ENCODE measurements around the gene PEX5. TPM values are rescaled to one million over a fixed set of nuclear protein-coding genes. Genes with fewer than 3 reads are reported as not detected.

The PEX5 gene
- total RNA-seq, 2 experiments from 2014 or later: 15.3 to 16.2 TPM

- no peak overlapping the region for H3K4me3 Mint-ChIP-seq
- peaks cover 10% of the 10 kb centered on the region for H3K4me1 Mint-ChIP-seq
- CTCF ChIA-PET: no interaction called here
- no peaks in the 10 kb centered on the region for H3K9me3 Mint-ChIP-seq (ENCODE audit: low read depth)
- no peaks in the 10 kb centered on the region for H3K27me3 Mint-ChIP-seq
- no peak for DNase-seq
- no peak overlapping the region for H3K27ac Mint-ChIP-seq
- ATAC-seq: no peak
- peaks cover 37% of the 10 kb centered on the region for H3K36me3 Mint-ChIP-seq
These were observed 36.7 kb upstream of the PEX5 start for GRCh38 chr12:7152818-7153217.

GRCh38 chr12:7154042-7154441 is 35.4 kb upstream of the PEX5 start:
- no peaks in the 10 kb centered on the region for H3K9me3 Mint-ChIP-seq (ENCODE audit: low read depth)
- no peaks in the 10 kb centered on the region for H3K4me1 Mint-ChIP-seq
- peaks cover 26% of the 10 kb centered on the region for H3K36me3 Mint-ChIP-seq
- CTCF ChIA-PET: interaction anchor here (1.2 to 1.5 kb wide), 2 partner anchors 9 to 15 kb away, joined by 5 to 7 read pairs; no protein-coding TSS in a partner anchor
- H3K27ac Mint-ChIP-seq: no peak overlapping the region
- no peak for DNase-seq
- ATAC-seq: no peak
- H3K4me3 Mint-ChIP-seq: no peak overlapping the region
- no peaks in the 10 kb centered on the region for H3K27me3 Mint-ChIP-seq

GRCh38 chr12:7154901-7155470 is 34.5 kb upstream of the PEX5 start:
- CTCF ChIA-PET: interaction anchor here (0.6 to 1.5 kb wide), 4 partner anchors 9 to 112 kb away, joined by 3 to 7 read pairs (median 5); no protein-coding TSS in a partner anchor
- H3K27ac Mint-ChIP-seq: no peak overlapping the region
- H3K4me3 Mint-ChIP-seq: no peak overlapping the region
- H3K36me3 Mint-ChIP-seq: peaks cover 19% of the 10 kb centered on the region
- DNase-seq (no peak), ATAC-seq (no peak)
- no peaks in the 10 kb centered on the region for H3K4me1 Mint-ChIP-seq
- no peaks in the 10 kb centered on the region for H3K9me3 Mint-ChIP-seq (ENCODE audit: low read depth)
- H3K27me3 Mint-ChIP-seq: no peaks in the 10 kb centered on the region

- H3K9me3 Mint-ChIP-seq (ENCODE audit: low read depth): no peaks in the 10 kb centered on the region
- H3K36me3 Mint-ChIP-seq: peaks cover 14% of the 10 kb centered on the region
- no peak for DNase-seq
- no peak for ATAC-seq
- CTCF ChIA-PET: interaction anchor here (0.6 to 1.4 kb wide), 2 partner anchors 9 to 112 kb away, joined by 3 to 5 read pairs; no protein-coding TSS in a partner anchor
- no peak overlapping the region for H3K27ac Mint-ChIP-seq
- H3K4me3 Mint-ChIP-seq: no peak overlapping the region
- H3K4me1 Mint-ChIP-seq: no peaks in the 10 kb centered on the region
- H3K27me3 Mint-ChIP-seq: no peaks in the 10 kb centered on the region
These were observed 33.9 kb upstream of the PEX5 start for GRCh38 chr12:7155471-7156034.

GRCh38 chr12:7156259-7157197 is 33.0 kb upstream of the PEX5 start:
- CTCF ChIA-PET: interaction anchor here (1.0 to 1.4 kb wide), 2 partner anchors 8 to 12 kb away, joined by 3 to 5 read pairs; no protein-coding TSS in a partner anchor
- no peaks in the 10 kb centered on the region for H3K4me1 Mint-ChIP-seq
- no peak overlapping the region for H3K27ac Mint-ChIP-seq
- H3K36me3 Mint-ChIP-seq: peaks cover 11% of the 10 kb centered on the region
- no peaks in the 10 kb centered on the region for H3K27me3 Mint-ChIP-seq
- H3K9me3 Mint-ChIP-seq (ENCODE audit: low read depth): no peaks in the 10 kb centered on the region
- DNase-seq: no peak
- ATAC-seq: no peak
- H3K4me3 Mint-ChIP-seq: no peak overlapping the region

GRCh38 chr12:7157391-7157790 is 32.1 kb upstream of the PEX5 start:
- peaks cover 5% of the 10 kb centered on the region for H3K27me3 Mint-ChIP-seq
- no peak for DNase-seq
- no peak for ATAC-seq
- peaks cover 11% of the 10 kb centered on the region for H3K36me3 Mint-ChIP-seq
- H3K4me1 Mint-ChIP-seq: no peaks in the 10 kb centered on the region
- CTCF ChIA-PET: interaction anchor here (1.0 kb wide), 1 partner anchor 13 kb away, joined by 3 read pairs; no protein-coding TSS in a partner anchor
- H3K4me3 Mint-ChIP-seq: no peak overlapping the region
- H3K27ac Mint-ChIP-seq: no peak overlapping the region
- no peaks in the 10 kb centered on the region for H3K9me3 Mint-ChIP-seq (ENCODE audit: low read depth)

GRCh38 chr12:7158781-7159609 is 30.5 kb upstream of the PEX5 start:
- ATAC-seq (no peak), DNase-seq (no peak)
- H3K27me3 Mint-ChIP-seq: peaks cover 18% of the 10 kb centered on the region
- CTCF ChIA-PET: interaction anchor here (0.6 kb wide), 1 partner anchor 1080 kb away, joined by 3 read pairs; no protein-coding TSS in a partner anchor
- peaks cover 7% of the 10 kb centered on the region for H3K36me3 Mint-ChIP-seq
- no peaks in the 10 kb centered on the region for H3K9me3 Mint-ChIP-seq (ENCODE audit: low read depth)
- H3K27ac Mint-ChIP-seq: no peak overlapping the region
- no peak overlapping the region for H3K4me3 Mint-ChIP-seq
- peaks cover 5% of the 10 kb centered on the region for H3K4me1 Mint-ChIP-seq

GRCh38 chr12:7160183-7160582 is 29.3 kb upstream of the PEX5 start:
- H3K27ac Mint-ChIP-seq: no peak overlapping the region

GRCh38 chr12:7161327-7161726 is 28.2 kb upstream of the PEX5 start:
- CTCF ChIA-PET: interaction anchor here (0.9 to 1.1 kb wide), 2 partner anchors 17 to 476 kb away, joined by 3 to 5 read pairs; no protein-coding TSS in a partner anchor
- H3K27ac Mint-ChIP-seq: no peak overlapping the region
- no peak for ATAC-seq
- H3K27me3 Mint-ChIP-seq: peaks cover 22% of the 10 kb centered on the region
- peaks cover 5% of the 10 kb centered on the region for H3K4me1 Mint-ChIP-seq
- no peaks in the 10 kb centered on the region for H3K36me3 Mint-ChIP-seq
- H3K4me3 Mint-ChIP-seq: no peak overlapping the region
- no peak for DNase-seq
- H3K9me3 Mint-ChIP-seq (ENCODE audit: low read depth): no peaks in the 10 kb centered on the region

More at GRCh38 chr12:7160183-7160582, 29.3 kb upstream of the PEX5 start:
- H3K27me3 Mint-ChIP-seq: peaks cover 18% of the 10 kb centered on the region
- H3K9me3 Mint-ChIP-seq (ENCODE audit: low read depth): no peaks in the 10 kb centered on the region
- H3K4me1 Mint-ChIP-seq: peaks cover 5% of the 10 kb centered on the region
- CTCF ChIA-PET: no interaction called here
- H3K36me3 Mint-ChIP-seq: peaks cover under 1% of the 10 kb centered on the region
- ATAC-seq (no peak), DNase-seq (no peak)
- H3K4me3 Mint-ChIP-seq: no peak overlapping the region

GRCh38 chr12:7161811-7162210 is 27.7 kb upstream of the PEX5 start:
- peaks cover 5% of the 10 kb centered on the region for H3K4me1 Mint-ChIP-seq
- peaks cover 25% of the 10 kb centered on the region for H3K27me3 Mint-ChIP-seq
- DNase-seq (no peak), ATAC-seq (no peak)
- H3K4me3 Mint-ChIP-seq: no peak overlapping the region
- CTCF ChIA-PET: interaction anchor here (1.1 kb wide), 1 partner anchor 476 kb away, joined by 3 read pairs; no protein-coding TSS in a partner anchor
- H3K9me3 Mint-ChIP-seq (ENCODE audit: low read depth): no peaks in the 10 kb centered on the region
- H3K27ac Mint-ChIP-seq: no peak overlapping the region
- no peaks in the 10 kb centered on the region for H3K36me3 Mint-ChIP-seq

- peaks cover 5% of the 10 kb centered on the region for H3K9me3 Mint-ChIP-seq (ENCODE audit: low read depth)
- H3K27ac Mint-ChIP-seq: no peak overlapping the region
- no peak overlapping the region for H3K4me3 Mint-ChIP-seq
- peaks cover 4% of the 10 kb centered on the region for H3K36me3 Mint-ChIP-seq
- ATAC-seq (peak; percentile 49), DNase-seq (no peak)
- CTCF ChIA-PET: interaction anchor here (1.0 to 1.6 kb wide), 3 partner anchors 10 to 19 kb away, joined by 3 read pairs; no protein-coding TSS in a partner anchor
- H3K27me3 Mint-ChIP-seq: peaks cover 25% of the 10 kb centered on the region
- H3K4me1 Mint-ChIP-seq: peaks cover 5% of the 10 kb centered on the region
These were observed 26.8 kb upstream of the PEX5 start for GRCh38 chr12:7162691-7163114.

- CTCF ChIA-PET: interaction anchor here (1.8 kb wide), 1 partner anchor 57 kb away, joined by 4 read pairs; no protein-coding TSS in a partner anchor
- H3K9me3 Mint-ChIP-seq (ENCODE audit: low read depth): peaks cover 21% of the 10 kb centered on the region
- no peak overlapping the region for H3K27ac Mint-ChIP-seq
- H3K36me3 Mint-ChIP-seq: peaks cover 9% of the 10 kb centered on the region
- no peak overlapping the region for H3K4me3 Mint-ChIP-seq
- DNase-seq: no peak
- ATAC-seq: no peak
- peaks cover 29% of the 10 kb centered on the region for H3K27me3 Mint-ChIP-seq
- H3K4me1 Mint-ChIP-seq: no peaks in the 10 kb centered on the region
These were observed 19.5 kb upstream of the PEX5 start for GRCh38 chr12:7169951-7170350.
